NCI-H446 treated with DMSO at 0.1 percent for 48 hours (cell line): ENCODE measurements around the gene KRTAP5-2.

Experiments used
- DNase-seq: peaks from one replicate; lab custom pipeline; 2025; lab: John Stamatoyannopoulos, UW

Gene KRTAP5-2

DNA sequence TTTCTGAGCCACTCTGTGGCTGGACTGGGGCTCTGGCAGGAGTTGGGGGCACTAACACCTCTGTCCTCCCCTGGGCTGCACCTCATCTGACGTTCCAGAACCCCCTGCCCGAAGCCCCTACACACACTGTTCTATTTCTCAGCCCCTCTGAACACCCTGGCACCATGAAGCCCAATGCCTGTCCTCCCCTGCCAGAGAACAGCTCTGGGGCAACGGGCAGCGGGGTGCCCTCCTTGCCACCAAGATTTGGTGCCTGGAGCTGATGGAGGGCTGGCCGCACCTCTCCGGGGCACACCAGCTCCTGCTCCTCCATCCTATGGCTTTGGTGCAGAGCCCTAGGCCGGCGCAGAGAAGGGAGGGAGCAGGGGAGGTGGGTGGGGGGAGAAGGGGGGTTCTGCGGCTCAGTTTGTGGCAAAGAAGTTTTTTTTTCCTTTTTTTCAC is 42.4 kb downstream of the KRTAP5-2 start:
- DNase-seq: no peak

GRCh38 chr11:1554981-1555712 is 42.9 kb downstream of the KRTAP5-2 start:
- DNase-seq: no peak

DNA sequence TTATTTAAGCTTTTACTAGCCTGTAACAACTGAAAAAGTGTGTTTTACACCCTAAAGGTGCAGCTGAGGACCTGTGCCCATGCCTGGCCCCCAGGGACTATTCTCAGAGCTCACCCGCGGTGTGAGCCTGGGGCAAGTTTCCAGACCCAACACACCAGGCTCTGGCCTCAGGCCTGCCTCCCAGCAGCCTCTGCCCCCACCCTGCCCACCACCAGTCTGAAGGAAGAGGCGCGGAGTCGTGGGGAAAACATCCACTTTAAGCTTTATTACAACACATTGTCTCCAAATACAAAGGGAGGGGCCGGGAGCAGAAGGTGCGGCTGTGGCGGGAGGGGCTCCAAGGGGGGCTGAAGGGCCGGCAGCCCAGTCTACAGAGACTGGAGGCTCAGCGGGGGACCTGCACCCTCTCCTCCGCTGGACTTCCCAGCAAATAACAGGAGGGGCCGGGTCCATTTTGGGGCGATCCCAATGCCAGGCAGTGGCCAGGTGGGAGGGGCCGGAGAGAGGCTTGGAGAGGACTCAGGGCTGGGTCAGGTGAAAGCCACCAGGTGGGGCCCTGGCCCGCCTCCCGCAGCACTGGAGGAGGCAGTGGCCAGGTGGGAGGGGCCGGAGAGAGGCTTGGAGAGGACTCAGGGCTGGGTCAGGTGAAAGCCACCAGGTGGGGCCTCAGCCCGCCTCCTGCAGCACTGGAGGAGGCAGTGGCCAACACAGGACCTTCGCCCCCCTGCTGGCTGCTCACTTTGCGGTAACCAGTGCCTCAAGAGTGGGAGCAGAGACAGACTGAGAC is 44.1 kb downstream of the KRTAP5-2 start:
- DNase-seq: no peak

DNA sequence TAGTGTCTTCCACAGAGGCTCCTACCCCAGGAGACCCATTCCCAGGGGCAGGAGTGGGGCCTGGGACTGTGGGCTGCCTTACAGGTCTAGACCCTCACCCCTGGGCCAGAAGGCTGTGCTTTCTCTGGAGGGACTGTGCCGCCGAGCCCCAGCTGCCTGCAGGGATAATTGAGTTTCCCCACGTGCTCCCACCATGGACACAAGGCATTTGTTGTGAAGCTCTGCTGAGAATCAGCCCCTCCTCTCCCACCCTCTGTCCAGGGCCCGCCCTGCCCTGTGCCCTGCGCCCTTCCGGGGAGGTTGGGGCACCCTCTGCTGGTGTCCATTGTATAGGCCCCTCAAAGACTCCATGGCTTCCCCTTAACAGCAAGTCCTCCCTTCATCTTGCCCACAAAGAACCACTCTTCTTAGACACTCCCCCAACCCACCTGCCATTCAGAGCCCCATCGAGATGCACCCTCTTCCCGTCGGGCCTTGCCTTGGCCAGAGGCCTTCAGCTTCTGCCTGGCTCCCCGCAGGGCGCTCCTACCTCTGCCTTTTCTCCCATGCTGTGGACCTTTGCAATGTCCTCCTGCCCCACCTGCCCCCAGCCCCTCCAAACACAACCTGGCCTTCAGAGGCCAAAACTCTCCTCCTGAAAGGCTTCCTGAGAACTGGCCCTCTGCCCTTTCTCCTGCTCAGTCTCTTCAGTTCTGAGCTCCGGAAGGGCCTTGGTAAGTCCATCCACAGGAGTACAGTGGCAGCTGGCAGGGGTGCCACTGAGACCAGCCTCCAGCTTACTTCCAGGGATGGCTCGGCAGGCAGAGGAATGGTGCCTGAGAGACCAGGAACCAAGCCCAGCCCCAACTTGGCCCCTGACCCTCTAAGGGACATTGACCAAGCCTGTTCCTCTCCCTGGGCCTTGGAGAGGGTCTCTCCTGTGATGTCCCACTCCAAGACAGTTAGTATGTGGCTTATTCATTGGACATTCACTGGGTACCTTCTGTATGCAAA is 48.5 kb downstream of the KRTAP5-2 start:
- DNase-seq: no peak

- no peak for DNase-seq
These were observed 49.6 kb downstream of the KRTAP5-2 start for GRCh38 chr11:1548221-1549070.

- DNase-seq: no peak
These were observed 50.5 kb downstream of the KRTAP5-2 start for GRCh38 chr11:1547467-1548098.
